Esophagus (tissue), 2 donors: ENCODE data around the gene KCTD17. TPM values are rescaled to one million over a fixed set of nuclear protein-coding genes. Genes with fewer than 3 reads are reported as not detected.

Source experiments
- H3K27ac ChIP-seq, 2 donors: one replicate each; pipeline ENCODE4 v1.5.1; 2013; ENCODE audit warnings: low read depth in 2 of 2, mild to moderate bottlenecking in 2 of 2, inconsistent platforms in 1 of 2, low read length in 1 of 2, moderate library complexity in 1 of 2
- H3K27me3 ChIP-seq, 2 donors: one replicate each; pipeline ENCODE4 v1.6.1; 2013; ENCODE audit warnings: low read length in 2 of 2, control low read depth in 1 of 2, mild to moderate bottlenecking in 1 of 2; ENCODE audit not compliant: insufficient read depth in 2 of 2, control insufficient read depth in 1 of 2
- H3K36me3 ChIP-seq, 2 donors: one replicate each; pipeline ENCODE4 v1.6.1; 2013; ENCODE audit warnings: low read length in 1 of 2; ENCODE audit not compliant: control insufficient read depth in 2 of 2, insufficient read depth in 2 of 2
- H3K4me1 ChIP-seq, 2 donors: one replicate each; pipeline ENCODE4 v1.6.1; 2013; ENCODE audit warnings: low read length in 1 of 2; ENCODE audit not compliant: control insufficient read depth in 2 of 2, insufficient read depth in 2 of 2
- H3K4me3 ChIP-seq, 2 donors: one replicate each; pipeline ENCODE4 v1.5.1; 2013; ENCODE audit warnings: low read length in 2 of 2, mild to moderate bottlenecking in 2 of 2, low read depth in 1 of 2, moderate library complexity in 1 of 2
- H3K9me3 ChIP-seq, 2 donors: one replicate each; pipeline ENCODE4 v1.6.1; 2013; ENCODE audit warnings: mild to moderate bottlenecking in 2 of 2, low read depth in 1 of 2, low read length in 1 of 2, moderate library complexity in 1 of 2; ENCODE audit not compliant: control insufficient read depth in 2 of 2, insufficient read depth in 1 of 2
- WGBS, 2 donors: extraction: QIAGEN DNeasy Blood & Tissue Kit; methylation state at CpG; one replicate each; pipeline ENCODE4 v1.1.7; 2013; 5-methylcytosine and 5-hydroxymethylcytosine counted together
- polyA plus RNA-seq, 2 donors: library from polyadenylated mRNA; stranded (reverse); fragments of 200-250 nt; gene quantifications; one replicate each; pipeline ENCODE4 v1.2.3, GENCODE V29; 2013
- donor health status: healthy with polysubstance abuse.
- donor health status: Bipolar disorder and iron deficiency.

KCTD17 gene
- polyA plus RNA-seq, 2 donors = 6.7 to 7.4 TPM

DNA sequence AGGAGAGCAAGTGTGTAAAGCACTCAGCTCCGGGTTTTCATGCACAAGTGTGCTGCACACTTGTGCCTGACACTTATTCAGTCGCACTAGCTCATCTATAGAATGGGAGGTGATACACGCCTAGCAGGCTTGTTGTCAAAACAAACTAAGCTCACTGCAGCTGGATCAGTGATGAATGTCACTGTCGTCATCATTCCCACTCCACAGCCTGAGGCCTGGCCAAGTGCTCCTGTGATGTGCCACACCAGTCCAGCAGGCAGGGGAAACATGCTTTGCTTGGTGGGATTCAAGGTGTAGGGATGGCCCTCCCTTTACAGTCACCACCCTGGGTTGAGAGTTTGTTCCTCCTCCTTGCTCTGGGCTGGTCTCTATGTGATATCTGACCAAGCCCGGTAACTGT lies 25.2 kb upstream of the KCTD17 start:
- Histone ChIP-seq H3K27me3 (no peaks in the 10 kb centered on the region), H3K9me3 (no peaks in the 10 kb centered on the region), H3K36me3 (peaks cover 0 to 41% of the 10 kb centered on the region in 2 donors), H3K4me1 (peaks cover 0 to 19% of the 10 kb centered on the region in 2 donors), H3K4me3 (no peak overlapping the region), H3K27ac (no peak overlapping the region)
- 62 to 75% methylated on average over 5 of the region's 5 CpGs for WGBS, 2 donors

DNA sequence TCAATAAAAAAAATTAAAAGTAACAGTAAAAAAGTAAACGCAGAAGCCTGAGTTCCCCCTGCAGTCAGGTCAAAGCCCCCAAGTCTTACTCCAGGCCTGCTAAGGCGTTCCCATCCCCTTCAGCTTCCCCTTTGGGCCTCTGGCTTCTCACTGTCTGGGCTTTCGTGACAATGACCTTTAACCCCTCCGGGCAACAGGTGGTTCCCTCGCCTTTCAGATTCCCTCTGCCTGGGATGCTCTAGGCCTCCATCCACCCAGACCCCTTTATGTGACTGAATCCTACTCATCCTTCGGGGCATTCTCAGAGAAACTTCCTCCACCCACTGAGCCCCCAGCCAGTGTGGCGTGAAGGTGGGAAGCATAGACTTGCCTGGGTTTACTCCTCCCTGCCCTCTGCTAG lies 24.0 kb upstream of the KCTD17 start:
- H3K4me1 ChIP-seq = peaks cover 0 to 19% of the 10 kb centered on the region in 2 donors
- no peaks in the 10 kb centered on the region for H3K9me3 ChIP-seq
- WGBS, 2 donors = 86 to 90% methylated on average over 7 of the region's 7 CpGs
- H3K36me3 ChIP-seq = peaks cover 0 to 41% of the 10 kb centered on the region in 2 donors
- no peaks in the 10 kb centered on the region for H3K27me3 ChIP-seq
- H3K27ac ChIP-seq = no peak overlapping the region
- H3K4me3 ChIP-seq = no peak overlapping the region

DNA sequence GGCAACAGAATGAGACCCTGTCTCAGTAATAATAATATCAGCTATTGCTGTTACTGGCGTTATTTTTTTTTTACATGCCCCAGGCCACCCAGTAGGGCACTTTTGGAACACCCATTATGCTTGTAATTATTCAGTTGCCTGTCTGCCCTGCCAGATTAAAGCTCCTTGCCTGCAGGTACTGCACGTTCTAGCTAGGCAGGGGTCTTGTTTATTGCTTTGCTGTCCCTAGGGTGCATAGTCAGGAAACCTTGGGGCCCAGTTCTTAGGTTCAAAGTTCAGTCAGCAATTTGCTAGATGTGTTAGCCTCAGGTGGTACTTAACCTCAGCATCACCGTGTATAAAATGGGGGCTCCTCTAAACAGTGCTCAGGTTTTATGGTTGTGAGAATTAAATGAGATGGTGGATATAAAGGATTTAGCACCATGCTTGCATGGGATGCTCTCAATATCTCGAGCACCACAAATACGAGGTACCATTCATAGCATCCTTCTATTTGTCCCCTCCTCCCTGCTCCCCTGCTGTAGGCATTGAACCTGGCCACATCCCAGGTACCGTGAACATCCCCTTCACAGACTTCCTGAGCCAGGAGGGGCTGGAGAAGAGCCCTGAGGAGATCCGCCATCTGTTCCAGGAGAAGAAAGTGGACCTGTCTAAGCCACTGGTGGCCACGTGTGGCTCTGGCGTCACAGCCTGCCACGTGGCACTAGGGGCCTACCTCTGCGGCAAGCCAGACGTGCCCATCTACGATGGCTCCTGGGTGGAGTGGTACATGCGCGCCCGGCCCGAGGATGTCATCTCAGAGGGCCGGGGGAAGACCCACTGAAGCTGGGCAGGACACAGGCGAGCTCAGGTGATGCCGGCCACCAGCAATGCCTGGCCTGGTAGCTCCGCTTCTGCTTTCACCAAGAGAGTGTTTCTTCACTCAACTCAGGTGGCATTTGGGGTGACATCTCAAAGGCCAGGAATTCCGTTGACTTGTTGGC lies 22.6 kb upstream of the KCTD17 start:
- Histone ChIP-seq H3K27ac (no peak overlapping the region), H3K36me3 (peaks cover 0 to 38% of the 10 kb centered on the region in 2 donors), H3K4me3 (no peak overlapping the region), H3K9me3 (no peaks in the 10 kb centered on the region), H3K4me1 (peaks cover 0 to 19% of the 10 kb centered on the region in 2 donors), H3K27me3 (no peaks in the 10 kb centered on the region)
- WGBS, 2 donors = 90 to 91% methylated on average over 22 of the region's 22 CpGs

DNA sequence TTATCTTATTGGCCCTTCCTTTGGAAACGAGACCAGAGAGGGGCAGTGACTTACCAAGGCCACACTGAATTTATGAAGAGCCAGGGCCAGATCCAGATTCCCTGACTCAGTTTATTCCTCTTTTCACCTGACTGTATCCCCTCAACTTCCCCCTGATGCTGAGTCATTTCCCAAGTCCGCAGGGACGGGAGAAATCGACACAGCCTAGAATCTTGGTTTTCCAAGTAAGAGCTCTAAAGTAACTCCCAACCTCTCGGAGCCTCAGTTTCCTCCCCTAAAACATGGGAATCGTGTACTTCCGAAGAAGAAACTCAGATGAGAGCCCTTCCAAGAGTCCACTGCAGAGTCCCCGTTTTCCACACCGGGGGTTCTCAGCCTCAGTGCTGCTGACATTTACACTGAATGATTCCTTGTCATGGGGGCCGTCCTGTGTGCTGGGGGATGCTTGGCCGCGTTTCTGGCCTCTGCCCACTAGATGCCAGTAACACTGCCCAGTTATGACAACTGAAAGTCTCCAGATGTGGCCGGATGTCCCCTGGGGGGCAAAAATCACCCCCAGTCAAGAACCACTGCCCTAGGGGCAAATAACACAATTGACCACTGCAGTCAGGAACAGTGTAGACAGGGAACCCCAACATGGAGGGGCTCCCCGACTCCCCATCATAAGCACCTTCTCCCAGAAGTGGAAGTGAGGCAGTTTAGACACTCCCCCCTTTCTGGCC lies 20.8 kb upstream of the KCTD17 start:
- H3K27me3 ChIP-seq = no peaks in the 10 kb centered on the region
- H3K4me1 ChIP-seq = peaks cover 0 to 11% of the 10 kb centered on the region in 2 donors
- no peak overlapping the region for H3K27ac ChIP-seq
- no peaks in the 10 kb centered on the region for H3K9me3 ChIP-seq
- no peak overlapping the region for H3K4me3 ChIP-seq
- WGBS, 2 donors = 77 to 82% methylated on average over 14 of the region's 14 CpGs
- H3K36me3 ChIP-seq = peaks cover 0 to 27% of the 10 kb centered on the region in 2 donors

- Histone ChIP-seq H3K27ac (peak overlapping the region; percentile 86 to 92), H3K36me3 (peaks cover 0 to 17% of the 10 kb centered on the region in 2 donors), H3K9me3 (no peaks in the 10 kb centered on the region), H3K4me3 (no peak overlapping the region), H3K4me1 (peaks cover 0 to 8% of the 10 kb centered on the region in 2 donors), H3K27me3 (no peaks in the 10 kb centered on the region)
- 41 to 44% methylated on average over 2 of the region's 2 CpGs for WGBS, 2 donors
Measured at GRCh38 chr22:37032134-37032534, 19.4 kb upstream of the KCTD17 start.

- H3K27me3 ChIP-seq = no peaks in the 10 kb centered on the region
- peaks cover 0 to 8% of the 10 kb centered on the region in 2 donors for H3K4me1 ChIP-seq
- H3K9me3 ChIP-seq = no peaks in the 10 kb centered on the region
- H3K4me3 ChIP-seq = no peak overlapping the region
- peak overlapping the region; percentile 86 to 92 for H3K27ac ChIP-seq
- H3K36me3 ChIP-seq = peaks cover 0 to 15% of the 10 kb centered on the region in 2 donors
- 36 to 41% methylated on average over 18 of the region's 18 CpGs for WGBS, 2 donors
Measured at GRCh38 chr22:37032535-37033460, 18.7 kb upstream of the KCTD17 start.

GRCh38 chr22:37033605-37034430 lies 17.7 kb upstream of the KCTD17 start:
- Histone ChIP-seq H3K27ac (peak overlapping the region in 1 of 2 donors; percentile 26), H3K27me3 (no peaks in the 10 kb centered on the region), H3K4me3 (no peak overlapping the region), H3K9me3 (no peaks in the 10 kb centered on the region), H3K4me1 (peaks cover 0 to 8% of the 10 kb centered on the region in 2 donors), H3K36me3 (peaks cover 0 to 15% of the 10 kb centered on the region in 2 donors)
- 87 to 89% methylated on average over 23 of the region's 23 CpGs for WGBS, 2 donors

- H3K9me3 ChIP-seq = no peaks in the 10 kb centered on the region
- no peaks in the 10 kb centered on the region for H3K36me3 ChIP-seq
- no peak overlapping the region for H3K27ac ChIP-seq
- H3K4me1 ChIP-seq = peaks cover 0 to 3% of the 10 kb centered on the region in 2 donors
- H3K4me3 ChIP-seq = no peak overlapping the region
- H3K27me3 ChIP-seq = no peaks in the 10 kb centered on the region
- 83 to 88% methylated on average over 11 of the region's 11 CpGs for WGBS, 2 donors
Measured at GRCh38 chr22:37036655-37037377, 14.7 kb upstream of the KCTD17 start.
